ENCODE measurements around the gene MTHFD1L.

Gene MTHFD1L

GRCh38 chr6:151140767-151141166 is 275.3 kb downstream of the MTHFD1L start:
- no peaks in the 10 kb centered on the region for H3K4me1 Mint-ChIP-seq
- no peaks in the 10 kb centered on the region for H3K36me3 Mint-ChIP-seq
- no peaks in the 10 kb centered on the region for H3K9me3 Mint-ChIP-seq
- H3K4me3 Mint-ChIP-seq, result no peak overlapping the region
- H3K27me3 Mint-ChIP-seq, result peaks cover 4% of the 10 kb centered on the region
- H3K27ac Mint-ChIP-seq, result no peak overlapping the region

- H3K4me3 Mint-ChIP-seq, result no peak overlapping the region
- H3K27me3 Mint-ChIP-seq, result peaks cover 4% of the 10 kb centered on the region
- no peaks in the 10 kb centered on the region for H3K36me3 Mint-ChIP-seq
- no peak overlapping the region for H3K27ac Mint-ChIP-seq
- no peaks in the 10 kb centered on the region for H3K4me1 Mint-ChIP-seq
- peaks cover under 1% of the 10 kb centered on the region for H3K9me3 Mint-ChIP-seq
Observed at GRCh38 chr6:151141685-151142084, 276.2 kb downstream of the MTHFD1L start.

GRCh38 chr6:151142676-151143075 is 277.2 kb downstream of the MTHFD1L start:
- H3K4me3 Mint-ChIP-seq, result no peak overlapping the region
- H3K9me3 Mint-ChIP-seq, result peaks cover 3% of the 10 kb centered on the region
- no peaks in the 10 kb centered on the region for H3K4me1 Mint-ChIP-seq
- no peak overlapping the region for H3K27ac Mint-ChIP-seq
- peaks cover 4% of the 10 kb centered on the region for H3K27me3 Mint-ChIP-seq
- H3K36me3 Mint-ChIP-seq, result no peaks in the 10 kb centered on the region

DNA sequence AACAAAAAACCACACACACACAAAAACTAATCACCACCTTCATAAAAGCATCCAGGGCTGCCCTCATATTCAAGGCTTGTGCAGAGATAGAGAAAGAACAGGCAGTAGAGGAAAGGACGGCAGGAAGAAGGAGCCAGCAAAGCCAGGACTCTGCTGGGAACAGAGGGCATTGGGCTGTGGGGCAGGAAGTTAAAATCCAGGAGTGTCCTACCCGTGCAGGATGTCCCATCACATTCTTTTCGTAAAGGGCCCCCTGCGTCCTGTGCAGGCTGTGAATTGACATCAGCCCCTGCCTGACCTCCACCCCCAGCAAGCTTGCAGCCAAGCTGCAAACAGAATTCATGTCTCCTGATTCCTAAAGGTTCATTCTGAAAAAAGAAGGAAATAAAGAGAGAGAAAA is 277.8 kb downstream of the MTHFD1L start:
- no peaks in the 10 kb centered on the region for H3K36me3 Mint-ChIP-seq
- peaks cover 3% of the 10 kb centered on the region for H3K9me3 Mint-ChIP-seq
- H3K27me3 Mint-ChIP-seq, result peaks cover 4% of the 10 kb centered on the region
- no peak overlapping the region for H3K4me3 Mint-ChIP-seq
- no peak overlapping the region for H3K27ac Mint-ChIP-seq
- H3K4me1 Mint-ChIP-seq, result no peaks in the 10 kb centered on the region

GRCh38 chr6:151143806-151144205 is 278.3 kb downstream of the MTHFD1L start:
- Mint-ChIP-seq H3K36me3 (no peaks in the 10 kb centered on the region), H3K4me3 (no peak overlapping the region), H3K4me1 (no peaks in the 10 kb centered on the region), H3K27me3 (peaks cover 4% of the 10 kb centered on the region), H3K27ac (no peak overlapping the region), H3K9me3 (peaks cover 3% of the 10 kb centered on the region)

GRCh38 chr6:151147118-151147832 is 281.8 kb downstream of the MTHFD1L start:
- Mint-ChIP-seq H3K27me3 (peaks cover 8% of the 10 kb centered on the region), H3K4me1 (no peaks in the 10 kb centered on the region), H3K36me3 (no peaks in the 10 kb centered on the region), H3K27ac (no peak overlapping the region), H3K9me3 (peaks cover 3% of the 10 kb centered on the region), H3K4me3 (no peak overlapping the region)

GRCh38 chr6:151148111-151148510 is 282.6 kb downstream of the MTHFD1L start:
- Mint-ChIP-seq H3K27me3 (peaks cover 13% of the 10 kb centered on the region), H3K4me1 (no peaks in the 10 kb centered on the region)

DNA sequence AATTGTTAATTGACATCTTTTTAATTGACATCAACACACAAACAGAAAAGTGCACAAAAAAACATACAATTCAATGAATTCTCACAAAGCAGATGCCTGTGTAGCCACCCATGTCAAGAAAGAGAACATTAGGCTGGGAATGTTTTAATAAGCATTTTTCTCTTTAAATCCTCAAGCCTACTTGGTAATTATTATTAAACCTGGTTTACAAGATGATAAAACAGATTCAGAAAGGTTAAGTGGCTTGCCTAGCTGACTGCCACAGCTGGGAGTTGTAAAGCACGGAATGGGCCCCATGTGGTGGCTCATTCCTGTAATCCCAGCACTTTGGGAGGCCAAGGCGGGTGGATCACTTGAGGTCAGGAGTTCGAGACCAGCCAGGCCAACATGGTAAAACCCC is 284.3 kb downstream of the MTHFD1L start:
- H3K4me1 Mint-ChIP-seq, result no peaks in the 10 kb centered on the region
- peaks cover 13% of the 10 kb centered on the region for H3K27me3 Mint-ChIP-seq
- H3K9me3 Mint-ChIP-seq, result peaks cover 3% of the 10 kb centered on the region
- no peak overlapping the region for H3K27ac Mint-ChIP-seq
- H3K36me3 Mint-ChIP-seq, result no peaks in the 10 kb centered on the region
- H3K4me3 Mint-ChIP-seq, result no peak overlapping the region

More at GRCh38 chr6:151148111-151148510, 282.6 kb downstream of the MTHFD1L start:
- Mint-ChIP-seq H3K9me3 (peaks cover 3% of the 10 kb centered on the region), H3K36me3 (no peaks in the 10 kb centered on the region), H3K27ac (no peak overlapping the region), H3K4me3 (no peak overlapping the region)
